Colonic mucosa (tissue), 4 donors: Measurements from ENCODE around the gene RREB1. TPM values are rescaled to one million over a fixed set of nuclear protein-coding genes. Genes with fewer than 3 reads are reported as not detected.

Experiments
- DNase-seq: peaks from one replicate; pipeline ENCODE4 v3.0.0-alpha.2; 2020
- H3K27ac ChIP-seq: fragments of 200-600 bp; one replicate; pipeline ENCODE4 v1.8.0; 2021
- H3K27me3 ChIP-seq: fragments of 200-600 bp; one replicate; pipeline ENCODE4 v1.8.0; 2021
- H3K36me3 ChIP-seq: fragments of 200-600 bp; one replicate; pipeline ENCODE4 v1.8.0; 2021
- H3K4me1 ChIP-seq: fragments of 200-600 bp; one replicate; pipeline ENCODE4 v1.8.0; 2021; ENCODE audit warnings: mild to moderate bottlenecking
- H3K4me3 ChIP-seq: fragments of 200-600 bp; one replicate; pipeline ENCODE4 v1.8.0; 2021
- H3K9ac ChIP-seq, 2 donors: one replicate each; pipeline ENCODE4 v1.7.0; 2013; ENCODE audit warnings: control low read depth in 2 of 2, low read depth in 2 of 2, low read length in 2 of 2
- H3K9me3 ChIP-seq: fragments of 200-600 bp; one replicate; pipeline ENCODE4 v1.8.0; 2021
- intact Hi-C: fragments of 100-400 bp; cut with DNase I; formaldehyde crosslinking; loops from one replicate; pipeline ENCODE4 v1.14.1; 2022
- total RNA-seq, 2 donors: library from RNA; stranded (reverse); fragmentation: NEBNext Ultra II Directional in 1 of 2; extraction: Animal tissue kit (Norgen Biotek cat#: 25700) in 1 of 2; gene quantifications; one replicate each; pipeline ENCODE4 v1.2.1, GENCODE V29; 2021
- TF ChIP-seq, protein P1 (sequence below): fragments of 200-600 bp; IDR thresholded peaks from one replicate; pipeline ENCODE4 v1.8.0; 2022; ENCODE audit warnings: antibody characterized with exemption, mild to moderate bottlenecking
- donor health status: healthy.
- donor health status: DM: no; HTN: no; CAD: no.
- donor health status: DM: no; HTN: no; CAD: no.

RREB1 gene
- total RNA-seq, 2 donors from 2014 or later, result 79.0 to 81.3 TPM

DNA sequence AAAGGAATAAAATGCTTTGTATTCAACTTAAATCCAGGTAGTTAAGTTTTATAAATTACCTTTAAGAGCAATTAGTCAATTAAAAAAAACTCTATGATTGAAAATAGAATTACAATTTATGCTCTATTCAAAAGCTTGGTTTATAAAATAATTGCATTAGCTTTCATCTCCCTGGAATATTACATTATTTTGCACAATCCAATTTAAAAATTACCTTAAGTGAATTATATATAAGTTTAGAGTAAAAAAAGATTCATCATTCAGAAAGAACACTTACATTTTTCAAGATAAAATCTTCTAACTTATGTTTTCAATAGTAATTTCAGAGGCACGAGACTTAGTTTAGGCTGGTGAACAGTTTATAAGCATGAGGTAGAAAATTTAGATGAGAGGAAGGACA, 190.4 kb downstream of the RREB1 start:
- TF ChIP-seq, protein P1, sequence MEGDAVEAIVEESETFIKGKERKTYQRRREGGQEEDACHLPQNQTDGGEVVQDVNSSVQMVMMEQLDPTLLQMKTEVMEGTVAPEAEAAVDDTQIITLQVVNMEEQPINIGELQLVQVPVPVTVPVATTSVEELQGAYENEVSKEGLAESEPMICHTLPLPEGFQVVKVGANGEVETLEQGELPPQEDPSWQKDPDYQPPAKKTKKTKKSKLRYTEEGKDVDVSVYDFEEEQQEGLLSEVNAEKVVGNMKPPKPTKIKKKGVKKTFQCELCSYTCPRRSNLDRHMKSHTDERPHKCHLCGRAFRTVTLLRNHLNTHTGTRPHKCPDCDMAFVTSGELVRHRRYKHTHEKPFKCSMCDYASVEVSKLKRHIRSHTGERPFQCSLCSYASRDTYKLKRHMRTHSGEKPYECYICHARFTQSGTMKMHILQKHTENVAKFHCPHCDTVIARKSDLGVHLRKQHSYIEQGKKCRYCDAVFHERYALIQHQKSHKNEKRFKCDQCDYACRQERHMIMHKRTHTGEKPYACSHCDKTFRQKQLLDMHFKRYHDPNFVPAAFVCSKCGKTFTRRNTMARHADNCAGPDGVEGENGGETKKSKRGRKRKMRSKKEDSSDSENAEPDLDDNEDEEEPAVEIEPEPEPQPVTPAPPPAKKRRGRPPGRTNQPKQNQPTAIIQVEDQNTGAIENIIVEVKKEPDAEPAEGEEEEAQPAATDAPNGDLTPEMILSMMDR, result no peak
- no peak for DNase-seq
- Histone ChIP-seq H3K9me3 (no peaks in the 10 kb centered on the region), H3K27me3 (no peaks in the 10 kb centered on the region), H3K4me1 (no peaks in the 10 kb centered on the region), H3K9ac (no peak overlapping the region), H3K27ac (no peak overlapping the region), H3K36me3 (peaks cover 3% of the 10 kb centered on the region), H3K4me3 (no peak overlapping the region)
- intact Hi-C loops, result no loop called here

- Histone ChIP-seq H3K36me3 (peaks cover 10% of the 10 kb centered on the region), H3K9ac (no peak overlapping the region), H3K4me1 (no peaks in the 10 kb centered on the region), H3K9me3 (no peaks in the 10 kb centered on the region), H3K27ac (no peak overlapping the region), H3K4me3 (no peak overlapping the region), H3K27me3 (no peaks in the 10 kb centered on the region)
- DNase-seq, result no peak
- intact Hi-C loops, result loop anchor here (5.0 kb wide), 1 partner anchor 301 kb away; no protein-coding TSS in a partner anchor
- TF ChIP-seq, protein P1, result no peak
These were observed 193.2 kb downstream of the RREB1 start for GRCh38 chr6:7300926-7301325.

Other genes with a start within 250 kb of the RREB1 start
- 100 to 1,000 TPM; 150 to 153 TPM for gene SSR1, start 205.2 kb downstream of the RREB1 start, total RNA-seq